ENCODE results near the gene C6orf118. TPM values are rescaled to one million over a fixed set of nuclear protein-coding genes. Genes with fewer than 3 reads are reported as not detected.

C6orf118 gene
- total RNA-seq, 1 experiment from 2014 or later = not detected

DNA sequence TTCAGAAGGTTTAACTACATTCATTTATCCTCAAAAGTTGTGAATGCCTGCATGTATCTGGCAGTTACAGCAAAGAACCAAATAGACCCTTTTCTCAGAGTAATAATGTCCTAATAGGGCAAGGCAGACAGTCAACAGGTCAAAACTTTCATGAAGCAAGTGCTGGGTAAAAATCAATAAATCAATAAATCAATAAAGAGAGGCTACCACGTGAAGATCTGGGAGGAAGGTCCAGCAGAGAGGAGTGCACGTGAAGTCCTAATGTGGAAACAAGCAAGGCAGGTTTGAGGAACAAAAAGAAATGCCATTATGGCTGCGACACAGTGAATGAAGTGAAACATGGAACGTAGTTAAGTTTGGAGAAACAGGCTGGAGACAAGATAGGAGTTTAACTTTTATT, 36.3 kb upstream of the C6orf118 start:
- no peaks in the 10 kb centered on the region; the same call in 1 of the 2 replicates for H3K4me1 ChIP-seq (ENCODE audit: insufficient read depth, low read length)
- no peak overlapping the region for H3K14ac ChIP-seq (ENCODE audit: insufficient read depth, low read length)
- H3K4me1 Mint-ChIP-seq = peaks cover 3 to 4% of the 10 kb centered on the region in 2 experiments; a peak in 3 of 4 replicates
- no peak overlapping the region for H2AFZ ChIP-seq (ENCODE audit: low read length)
- no peak overlapping the region for H2BK20ac ChIP-seq (ENCODE audit: low read depth, low read length, poor library complexity, severe bottlenecking)
- no peak overlapping the region for H3K18ac ChIP-seq (ENCODE audit: insufficient read length, low read depth, low read length)
- no peak overlapping the region for H4K91ac ChIP-seq (ENCODE audit: insufficient read length, low read depth, low read length)
- no peaks in the 10 kb centered on the region for H3K27me3 ChIP-seq (ENCODE audit: insufficient read depth, low read length)
- H3K36me3 Mint-ChIP-seq (ENCODE audit: insufficient read depth in 1 of 3, low read depth in 3 of 3) = peaks cover 11 to 20% (median 17%) of the 10 kb centered on the region in 3 experiments
- no peak overlapping the region for H3K56ac ChIP-seq (ENCODE audit: insufficient read length, low read depth, low read length)
- peaks cover 7% of the 10 kb centered on the region for H3K9me3 ChIP-seq (ENCODE audit: control insufficient read depth, low read depth, low read length)
- no peaks in the 10 kb centered on the region for H4K20me1 ChIP-seq (ENCODE audit: control insufficient read depth, insufficient read depth, insufficient read length)
- no peaks in the 10 kb centered on the region; the same call in 1 of the 2 replicates for H3K27me3 Mint-ChIP-seq (ENCODE audit: low read depth)
- H2BK15ac ChIP-seq (ENCODE audit: low read depth, low read length) = no peak overlapping the region
- no peak overlapping the region for H4K8ac ChIP-seq (replicated peaks; ENCODE audit: insufficient read length, low read depth, low read length)
- TF ChIP-seq, protein P1, sequence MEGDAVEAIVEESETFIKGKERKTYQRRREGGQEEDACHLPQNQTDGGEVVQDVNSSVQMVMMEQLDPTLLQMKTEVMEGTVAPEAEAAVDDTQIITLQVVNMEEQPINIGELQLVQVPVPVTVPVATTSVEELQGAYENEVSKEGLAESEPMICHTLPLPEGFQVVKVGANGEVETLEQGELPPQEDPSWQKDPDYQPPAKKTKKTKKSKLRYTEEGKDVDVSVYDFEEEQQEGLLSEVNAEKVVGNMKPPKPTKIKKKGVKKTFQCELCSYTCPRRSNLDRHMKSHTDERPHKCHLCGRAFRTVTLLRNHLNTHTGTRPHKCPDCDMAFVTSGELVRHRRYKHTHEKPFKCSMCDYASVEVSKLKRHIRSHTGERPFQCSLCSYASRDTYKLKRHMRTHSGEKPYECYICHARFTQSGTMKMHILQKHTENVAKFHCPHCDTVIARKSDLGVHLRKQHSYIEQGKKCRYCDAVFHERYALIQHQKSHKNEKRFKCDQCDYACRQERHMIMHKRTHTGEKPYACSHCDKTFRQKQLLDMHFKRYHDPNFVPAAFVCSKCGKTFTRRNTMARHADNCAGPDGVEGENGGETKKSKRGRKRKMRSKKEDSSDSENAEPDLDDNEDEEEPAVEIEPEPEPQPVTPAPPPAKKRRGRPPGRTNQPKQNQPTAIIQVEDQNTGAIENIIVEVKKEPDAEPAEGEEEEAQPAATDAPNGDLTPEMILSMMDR (conservative IDR thresholded peaks at IDR 0.05) = no peak
- no peak overlapping the region for H3K27ac ChIP-seq (ENCODE audit: insufficient read length, low read depth, low read length)
- no peak overlapping the region for H2BK5ac ChIP-seq (ENCODE audit: insufficient read length, low read length)
- no peak overlapping the region for H2AK5ac ChIP-seq (ENCODE audit: insufficient read length, low read length)
- H2BK12ac ChIP-seq (ENCODE audit: insufficient read length, low read depth, low read length) = no peak overlapping the region
- DNase-seq = no peak
- H3T11ph ChIP-seq (ENCODE audit: low read length) = no peak overlapping the region
- H2BK120ac ChIP-seq (ENCODE audit: low read depth, low read length, poor library complexity, severe bottlenecking) = no peak overlapping the region
- H3K4me3 Mint-ChIP-seq = no peak overlapping the region
- H3K9me3 Mint-ChIP-seq = peaks cover 17 to 19% of the 10 kb centered on the region in 2 experiments
- peaks cover 2% of the 10 kb centered on the region for H3K79me1 ChIP-seq (ENCODE audit: insufficient read depth, low read depth, low read length, poor library complexity, severe bottlenecking)
- H3K23me2 ChIP-seq (ENCODE audit: insufficient read length, low read depth, low read length, poor library complexity, severe bottlenecking) = no peaks in the 10 kb centered on the region
- no peaks in the 10 kb centered on the region for H3K79me2 ChIP-seq (ENCODE audit: insufficient read depth, low read length)
- H3K4me2 ChIP-seq (ENCODE audit: insufficient read depth, insufficient read length, low read length) = no peak overlapping the region
- no peak overlapping the region for H3K9ac ChIP-seq (ENCODE audit: extremely low read depth, insufficient read length, low read length)
- no CpG with 5 or more reads among the region's 4 CpGs for WGBS (ENCODE audit: extremely low coverage, insufficient read length, low lambda C conversion rate)
- no peak overlapping the region for H3K4ac ChIP-seq (ENCODE audit: low read depth, low read length)
- H4K5ac ChIP-seq (ENCODE audit: insufficient read length, low read depth, low read length) = no peak overlapping the region
- no peak overlapping the region for H3K23ac ChIP-seq (ENCODE audit: insufficient read length, low read depth, low read length)
- no peak overlapping the region for H3K27ac Mint-ChIP-seq

All from H9 (cell line).